ENCODE results near the gene ARHGAP28. TPM values are rescaled to one million over a fixed set of nuclear protein-coding genes. Genes with fewer than 3 reads are reported as not detected.

The ARHGAP28 gene
- total RNA-seq, 1 experiment from 2014 or later, result not detected

- H3K27ac ChIP-seq (ENCODE audit: low read depth, low read length, poor library complexity, severe bottlenecking), result no peak overlapping the region
- no peak for DNase-seq (ENCODE audit: low spot score)
- peaks cover 43% of the 10 kb centered on the region for H3K9me3 ChIP-seq (ENCODE audit: low read depth, low read length, poor library complexity, severe bottlenecking)
- intact Hi-C loops (cut with micrococcal nuclease; ENCODE audit: unreplicated experiment), result no loop called here
- H3K36me3 ChIP-seq (ENCODE audit: insufficient read depth, low read length, poor library complexity, severe bottlenecking), result no peaks in the 10 kb centered on the region
- TF ChIP-seq CTCF (conservative IDR thresholded peaks at IDR 0.05; ENCODE audit: low read depth, low read length) (no peak), EZH2 (IDR thresholded peaks at IDR 0.05; ENCODE audit: borderline replicate concordance, low read depth, low read length, poor library complexity, severe bottlenecking) (no peak)
- ChIA-PET CTCF (no interaction called here), POLR2A (ENCODE audit: low non-redundant PET) (no interaction called here)
- no peaks in the 10 kb centered on the region for H3K27me3 ChIP-seq (replicated peaks; ENCODE audit: insufficient read depth, low read depth, low read length, poor library complexity)
- H3K4me3 ChIP-seq (ENCODE audit: low read depth, low read length, poor library complexity, severe bottlenecking), result no peak overlapping the region
- no TSS peak for BruUV-seq (replicated peaks)
- H3K4me1 ChIP-seq (ENCODE audit: insufficient read depth, low read length, poor library complexity, severe bottlenecking), result no peaks in the 10 kb centered on the region
Measured at GRCh38 chr18:6764382-6764781, 34.9 kb downstream of the ARHGAP28 start.

GRCh38 chr18:6773777-6774176, 44.3 kb downstream of the ARHGAP28 start:
- DNase-seq (ENCODE audit: low spot score), result no peak
- POLR2A ChIA-PET (ENCODE audit: low non-redundant PET), result no interaction called here
- H3K27ac ChIP-seq (ENCODE audit: low read depth, low read length, poor library complexity, severe bottlenecking), result no peak overlapping the region
- peaks cover 32% of the 10 kb centered on the region for H3K9me3 ChIP-seq (ENCODE audit: low read depth, low read length, poor library complexity, severe bottlenecking)
- BruUV-seq (replicated peaks), result no TSS peak
- TF ChIP-seq EZH2 (IDR thresholded peaks at IDR 0.05; ENCODE audit: borderline replicate concordance, low read depth, low read length, poor library complexity, severe bottlenecking), result no peak
- no peak for TF ChIP-seq CTCF (conservative IDR thresholded peaks at IDR 0.05; ENCODE audit: low read depth, low read length)
- intact Hi-C loops (cut with micrococcal nuclease; ENCODE audit: unreplicated experiment), result no loop called here
- no peaks in the 10 kb centered on the region for H3K4me1 ChIP-seq (ENCODE audit: insufficient read depth, low read length, poor library complexity, severe bottlenecking)
- CTCF ChIA-PET, result no interaction called here
- no peaks in the 10 kb centered on the region for H3K36me3 ChIP-seq (ENCODE audit: insufficient read depth, low read length, poor library complexity, severe bottlenecking)
- no peaks in the 10 kb centered on the region for H3K27me3 ChIP-seq (replicated peaks; ENCODE audit: insufficient read depth, low read depth, low read length, poor library complexity)
- no peak overlapping the region for H3K4me3 ChIP-seq (ENCODE audit: low read depth, low read length, poor library complexity, severe bottlenecking)

GRCh38 chr18:6775237-6775636, 45.7 kb downstream of the ARHGAP28 start:
- no peaks in the 10 kb centered on the region for H3K36me3 ChIP-seq (ENCODE audit: insufficient read depth, low read length, poor library complexity, severe bottlenecking)
- H3K27ac ChIP-seq (ENCODE audit: low read depth, low read length, poor library complexity, severe bottlenecking), result no peak overlapping the region
- TF ChIP-seq CTCF (conservative IDR thresholded peaks at IDR 0.05; ENCODE audit: low read depth, low read length), result no peak
- no peak for TF ChIP-seq EZH2 (IDR thresholded peaks at IDR 0.05; ENCODE audit: borderline replicate concordance, low read depth, low read length, poor library complexity, severe bottlenecking)
- no peaks in the 10 kb centered on the region for H3K27me3 ChIP-seq (replicated peaks; ENCODE audit: insufficient read depth, low read depth, low read length, poor library complexity)
- H3K4me3 ChIP-seq (ENCODE audit: low read depth, low read length, poor library complexity, severe bottlenecking), result no peak overlapping the region
- CTCF ChIA-PET, result no interaction called here
- intact Hi-C loops (cut with micrococcal nuclease; ENCODE audit: unreplicated experiment), result no loop called here
- no peak for DNase-seq (ENCODE audit: low spot score)
- no TSS peak for BruUV-seq (replicated peaks)
- peaks cover 37% of the 10 kb centered on the region for H3K9me3 ChIP-seq (ENCODE audit: low read depth, low read length, poor library complexity, severe bottlenecking)
- POLR2A ChIA-PET (ENCODE audit: low non-redundant PET), result no interaction called here
- no peaks in the 10 kb centered on the region for H3K4me1 ChIP-seq (ENCODE audit: insufficient read depth, low read length, poor library complexity, severe bottlenecking)

All from A673 (cell line).